Measurements from ENCODE around the gene PPP5C.

Gene PPP5C

DNA sequence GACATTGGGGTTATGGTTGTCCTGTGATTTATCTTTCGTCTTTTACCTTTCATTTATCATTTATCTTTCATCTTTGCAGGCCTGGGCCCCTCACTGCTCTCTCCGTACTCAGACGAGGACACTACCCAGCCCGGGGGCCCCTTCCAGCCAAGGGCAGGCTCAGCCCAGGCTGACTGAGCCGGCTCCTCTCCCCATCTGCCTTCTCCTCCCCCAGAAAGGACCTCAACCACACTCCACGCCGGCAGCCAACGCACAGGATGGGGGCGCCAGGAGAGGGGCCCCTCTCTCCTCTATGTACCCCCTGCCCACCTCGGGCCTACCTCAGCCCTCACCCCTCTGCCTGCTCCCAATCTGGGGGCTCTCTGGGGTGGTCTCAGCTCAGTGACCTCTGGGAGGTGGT lies 7.4 kb upstream of the PPP5C start:
- DNase-seq, result no peak

DNA sequence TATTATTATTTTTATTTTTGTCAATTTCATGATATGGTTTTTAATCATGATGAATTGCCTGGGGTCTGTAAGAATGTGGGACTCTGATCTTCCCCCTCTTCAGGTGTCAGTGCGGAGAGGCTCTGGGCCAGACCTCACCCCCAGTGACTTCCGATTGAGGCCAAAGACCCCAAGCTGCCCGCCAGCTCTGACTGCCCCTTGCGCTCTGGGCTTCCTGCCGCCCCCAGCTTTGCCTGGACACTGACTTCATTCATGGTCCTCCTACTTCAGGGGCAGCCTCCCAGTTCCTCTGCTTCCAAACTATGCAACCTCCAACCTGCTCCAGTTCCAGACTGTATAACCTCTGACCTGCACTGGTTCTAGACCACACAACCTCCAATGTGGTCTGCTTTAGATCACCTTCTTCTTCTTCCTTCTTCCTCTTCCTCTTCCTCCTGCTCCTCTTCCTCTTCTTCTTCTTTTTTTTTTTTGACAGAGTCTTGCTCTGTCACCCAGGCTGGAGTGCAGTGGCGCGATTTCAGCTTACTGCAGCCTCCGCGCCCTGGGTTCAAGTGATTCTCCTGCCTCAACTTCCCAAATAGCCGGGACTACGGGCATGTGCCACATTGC lies 6.7 kb upstream of the PPP5C start:
- DNase-seq, result no peak

GRCh38 chr19:46341937-46342336 lies 5.0 kb upstream of the PPP5C start:
- DNase-seq, result no peak

- no peak for DNase-seq
Measured at GRCh38 chr19:46344363-46344762, 2.5 kb upstream of the PPP5C start.

DNA sequence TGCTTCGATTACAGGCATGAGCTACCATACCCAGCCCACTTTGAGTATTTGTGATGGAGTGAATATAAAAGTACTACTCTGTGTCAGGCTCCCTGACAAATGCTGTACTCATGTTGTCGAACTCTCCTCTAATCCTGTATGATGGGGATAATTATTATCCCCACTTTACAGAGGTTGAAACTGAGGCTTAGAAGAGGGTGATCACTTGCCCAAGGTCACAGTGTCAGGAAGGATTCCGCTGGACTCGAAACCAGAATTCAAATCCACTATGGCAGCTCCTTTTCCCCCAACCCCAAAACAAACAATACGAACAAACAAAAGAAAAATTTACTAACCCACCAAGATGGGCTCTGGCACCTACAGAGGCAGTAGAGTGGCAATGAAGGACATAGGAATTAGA lies 1.7 kb upstream of the PPP5C start:
- no peak for DNase-seq

DNA sequence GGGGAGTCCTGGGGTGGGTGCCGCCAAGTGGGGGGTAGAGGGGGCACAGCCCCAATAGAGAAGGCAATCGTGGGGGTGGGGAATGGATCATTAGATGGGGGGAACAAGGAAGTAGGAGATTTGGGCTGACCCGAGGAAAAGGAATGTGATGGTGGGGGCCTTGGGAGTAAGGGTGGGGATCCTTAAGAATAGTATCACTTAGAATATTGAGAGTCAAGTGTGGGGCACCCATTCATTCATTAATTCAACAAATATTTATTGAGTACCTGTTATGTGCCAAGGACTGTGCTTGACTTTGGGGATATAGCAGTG lies 641 bp downstream of the PPP5C start:
- no peak for DNase-seq

DNA sequence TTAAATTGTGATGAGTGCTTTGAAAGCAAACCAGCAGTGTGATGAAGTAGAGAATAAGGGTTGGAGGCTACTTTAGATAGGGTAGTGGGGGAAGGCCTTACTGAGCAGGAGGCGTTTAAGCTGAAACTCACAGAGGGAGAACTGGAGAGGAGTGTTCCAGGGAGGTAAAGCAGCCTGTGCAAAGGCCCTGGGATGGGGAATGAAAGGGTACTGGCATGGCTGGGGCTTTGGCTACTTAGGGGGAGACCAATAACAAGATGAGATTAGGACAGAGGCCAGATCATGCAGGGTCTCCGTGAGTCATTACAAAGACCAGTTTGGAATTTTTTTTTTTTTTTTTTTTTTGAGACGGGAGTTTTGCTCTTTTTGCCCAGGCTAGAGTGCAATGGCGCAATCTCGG lies 1.1 kb downstream of the PPP5C start:
- DNase-seq, result no peak

GRCh38 chr19:46349311-46349993 lies 2.6 kb downstream of the PPP5C start:
- DNase-seq, result no peak

DNA sequence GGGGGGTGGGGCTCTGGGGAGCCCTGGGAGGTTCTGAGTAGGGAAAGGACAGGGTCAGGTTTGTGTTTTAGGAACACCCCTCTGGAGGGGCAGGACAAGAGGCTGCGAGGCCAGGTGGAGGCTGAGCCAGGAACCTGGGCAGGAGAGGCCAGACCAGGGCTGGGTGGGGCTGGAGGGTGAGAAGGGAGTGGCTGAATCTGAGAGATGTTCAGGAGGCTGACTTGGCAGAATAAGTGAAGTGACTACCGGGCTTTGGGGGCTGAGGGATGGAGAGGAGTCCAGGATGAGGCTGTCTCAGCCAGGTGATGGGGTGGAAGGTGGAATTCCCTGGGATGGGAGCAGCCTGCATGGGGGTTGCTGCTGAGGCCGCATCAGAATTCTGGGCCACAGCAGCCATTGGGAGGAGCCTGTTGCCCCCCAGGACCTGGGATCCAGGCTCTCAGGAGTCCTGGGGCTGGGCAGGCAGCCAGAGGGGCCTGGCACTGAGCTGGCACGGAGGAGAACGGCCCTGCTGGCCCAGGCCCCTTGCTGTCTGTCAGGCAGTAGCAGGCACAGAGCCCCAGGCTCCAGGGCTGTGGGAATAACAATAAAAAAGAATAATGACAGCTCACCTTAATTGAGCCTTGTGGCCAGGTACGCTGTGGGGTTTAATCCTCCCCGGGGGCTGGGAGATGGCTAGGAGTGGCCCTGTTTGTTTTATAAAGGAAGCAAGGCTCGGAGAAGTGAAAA lies 3.3 kb downstream of the PPP5C start:
- no peak for DNase-seq

DNA sequence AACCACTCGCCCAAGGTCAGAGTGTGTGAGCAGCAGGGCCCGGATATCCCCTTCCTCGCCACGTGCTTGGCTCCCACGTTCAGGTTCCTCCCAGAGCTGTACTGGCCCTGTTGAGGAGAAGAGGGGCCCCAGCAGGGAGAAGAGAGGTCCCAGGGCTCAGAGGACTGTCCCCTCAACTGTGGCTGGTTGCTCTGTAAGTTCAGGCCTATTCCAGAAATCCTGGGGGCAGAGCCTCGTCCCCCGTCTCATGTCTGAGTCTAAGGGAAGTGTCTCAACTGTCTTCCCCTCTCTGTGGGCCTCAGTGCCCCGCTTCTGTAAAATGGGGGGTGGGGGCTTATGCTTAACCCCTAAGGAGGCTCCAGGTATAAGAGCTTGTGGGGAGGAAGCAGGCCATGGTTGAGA lies 3.9 kb downstream of the PPP5C start:
- DNase-seq, result no peak

DNA sequence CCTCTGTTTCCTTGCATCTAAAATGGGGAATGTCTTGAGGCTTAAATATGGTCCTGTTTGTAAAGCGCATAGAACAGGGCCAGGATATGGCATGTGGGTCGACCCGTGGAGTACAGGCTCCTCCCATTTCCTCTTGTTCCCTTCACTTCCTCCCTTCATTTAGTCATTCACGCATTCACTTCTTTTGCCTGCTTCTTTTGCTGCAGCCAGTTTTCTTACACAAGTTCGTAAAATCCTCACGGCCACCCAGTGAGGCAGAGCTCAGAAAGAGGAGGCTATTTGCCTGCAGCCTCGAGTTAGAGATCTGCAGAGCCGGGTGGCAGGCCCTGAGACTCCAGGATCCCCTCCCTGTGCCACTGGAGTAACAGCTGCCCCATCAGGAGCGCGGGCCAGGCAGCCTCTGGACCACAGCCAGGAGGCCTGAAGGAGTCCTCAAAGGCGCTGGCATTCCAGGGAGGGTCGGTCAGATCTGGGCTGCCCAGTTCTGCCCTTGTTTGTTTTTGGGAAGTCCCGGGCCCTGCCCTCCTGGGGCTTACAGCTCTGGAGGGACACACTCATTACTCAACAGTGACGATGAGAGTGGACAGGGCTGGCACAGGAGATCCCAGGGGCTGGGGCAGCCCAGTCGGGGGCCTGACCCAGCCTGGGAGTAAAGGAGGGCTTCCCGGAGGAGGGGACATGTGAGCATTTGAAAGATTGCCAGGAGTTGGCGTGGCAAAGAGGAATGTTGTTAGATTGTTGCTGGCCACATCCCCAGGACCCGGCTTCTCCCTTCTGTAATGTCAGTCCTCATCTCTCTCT lies 4.6 kb downstream of the PPP5C start:
- DNase-seq, result no peak

DNA sequence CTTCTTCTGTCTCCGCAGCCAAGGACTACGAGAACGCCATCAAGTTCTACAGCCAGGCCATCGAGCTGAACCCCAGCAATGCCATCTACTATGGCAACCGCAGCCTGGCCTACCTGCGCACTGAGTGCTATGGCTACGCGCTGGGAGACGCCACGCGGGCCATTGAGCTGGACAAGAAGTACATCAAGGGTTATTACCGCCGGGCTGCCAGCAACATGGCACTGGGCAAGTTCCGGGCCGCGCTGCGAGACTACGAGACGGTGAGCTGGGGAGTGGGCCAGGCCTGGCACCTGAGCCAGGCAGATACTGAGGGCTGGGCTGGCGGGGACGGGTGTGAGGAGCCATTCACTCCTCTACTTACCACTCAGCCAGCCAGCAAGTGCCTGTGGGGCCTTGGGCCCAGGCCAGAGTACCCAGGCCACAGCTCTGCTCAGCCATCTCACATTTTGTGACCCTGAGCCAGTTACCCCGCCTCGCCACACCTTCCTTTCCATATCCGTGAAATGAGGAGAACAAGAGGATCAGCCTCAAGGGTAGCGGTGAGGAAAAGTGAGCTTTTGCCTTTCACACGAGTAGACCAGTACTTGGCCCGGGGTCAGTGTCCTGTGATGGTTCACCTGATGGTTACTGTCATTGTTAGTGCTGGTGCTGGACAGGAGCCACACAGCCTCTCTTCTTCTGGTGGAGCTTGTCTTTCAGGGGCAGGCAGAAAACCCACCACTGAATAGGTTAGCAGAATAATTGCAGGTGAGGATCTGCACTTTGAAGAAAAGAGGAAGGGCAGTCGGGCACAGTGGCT lies 7.0 kb downstream of the PPP5C start:
- DNase-seq, result no peak

- no peak for DNase-seq
Measured at GRCh38 chr19:46355234-46356148, 8.6 kb downstream of the PPP5C start.

GRCh38 chr19:46356149-46357055 lies 9.5 kb downstream of the PPP5C start:
- no peak for DNase-seq

DNA sequence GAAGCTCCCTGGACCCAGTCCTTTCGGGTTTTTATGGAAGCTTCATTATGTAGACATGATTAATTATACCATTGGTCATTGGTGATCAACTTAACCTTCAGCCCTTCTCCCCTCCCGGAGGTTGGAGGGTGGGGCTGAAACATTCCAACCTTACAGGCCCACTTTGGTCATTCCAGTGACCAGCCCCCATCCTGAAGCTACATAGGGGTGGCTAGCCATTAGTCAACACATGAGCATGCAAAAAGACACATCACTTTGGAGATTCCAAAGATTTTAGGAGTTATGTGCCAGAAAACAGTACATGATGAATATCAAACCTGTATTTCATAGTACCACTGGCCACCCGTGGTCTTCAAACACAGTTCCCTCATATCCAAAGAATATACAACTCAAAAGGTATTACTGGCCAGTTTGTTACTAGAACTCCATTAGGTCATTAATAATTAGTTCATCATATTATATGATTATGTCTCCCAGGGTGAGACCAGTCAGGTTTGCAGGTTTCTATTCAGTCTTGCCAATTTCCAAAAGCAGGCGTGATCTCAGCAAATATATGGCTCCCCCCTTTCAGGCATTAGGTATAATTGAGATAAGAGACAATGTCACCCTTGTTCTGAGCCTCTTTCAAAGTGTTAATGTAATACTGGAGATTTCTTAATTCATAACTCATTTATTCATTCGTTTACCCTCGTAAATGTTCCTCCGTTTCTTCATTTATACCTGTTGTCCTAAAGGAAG lies 11.1 kb downstream of the PPP5C start:
- no peak for DNase-seq

GRCh38 chr19:46361915-46362314 lies 15.0 kb downstream of the PPP5C start:
- DNase-seq, result no peak

DNA sequence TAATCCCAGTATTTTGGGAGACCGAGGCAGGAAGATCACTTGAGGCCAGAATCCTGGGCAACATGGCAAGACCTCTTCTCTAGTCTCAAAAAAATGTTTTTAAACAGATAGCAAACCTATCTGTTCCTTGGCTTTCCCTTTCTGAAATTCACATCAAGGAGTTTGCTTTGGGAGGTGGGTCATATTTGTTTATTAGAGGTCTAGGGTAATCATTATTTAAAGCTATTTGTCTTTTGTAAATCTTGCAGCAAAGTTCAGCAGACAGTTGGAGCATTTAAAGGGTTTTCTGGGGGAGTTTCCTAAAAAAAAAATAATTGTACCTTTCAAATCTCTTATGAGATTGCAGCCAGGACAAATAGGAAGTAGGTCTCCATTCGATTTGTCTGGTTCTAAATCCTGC lies 17.5 kb downstream of the PPP5C start:
- no peak for DNase-seq

- DNase-seq, result no peak
Measured at GRCh38 chr19:46365561-46365960, 18.7 kb downstream of the PPP5C start.

DNA sequence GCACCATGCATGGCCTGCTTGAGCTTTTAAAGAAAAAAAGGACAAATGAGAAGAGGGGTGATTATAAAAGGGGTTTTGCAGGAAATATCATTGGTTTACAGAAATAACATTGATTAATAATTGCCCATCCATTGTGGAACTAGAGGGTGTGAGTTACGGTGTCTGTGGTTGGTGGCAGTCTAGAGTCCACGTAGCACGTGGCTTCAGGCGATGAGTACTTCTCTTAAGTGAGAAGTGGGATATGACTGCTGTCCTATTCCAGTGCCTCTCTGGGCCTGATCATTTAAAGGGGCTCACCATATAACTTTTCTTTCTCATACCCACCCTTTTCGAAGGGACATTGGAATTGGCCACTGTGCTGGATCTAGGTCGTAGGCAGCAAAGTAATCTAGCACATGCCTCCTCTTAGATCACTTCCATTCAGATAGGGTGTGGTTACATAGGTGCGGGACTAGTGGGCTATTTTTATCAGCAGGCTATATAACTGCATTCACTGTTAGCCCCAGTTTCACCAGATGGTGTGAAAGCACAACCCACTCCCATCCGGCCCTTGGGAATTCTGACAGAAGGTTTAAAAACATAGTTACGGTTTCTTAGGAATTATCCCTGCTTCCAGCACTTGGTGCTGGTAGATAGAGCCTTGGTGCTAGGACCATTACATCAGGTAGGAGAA lies 19.9 kb downstream of the PPP5C start:
- no peak for DNase-seq
